ENCODE data around the gene PTPRE. TPM values are rescaled to one million over a fixed set of nuclear protein-coding genes. Genes with fewer than 3 reads are reported as not detected.

Gene PTPRE
- total RNA-seq, 1 experiment from 2014 or later = 0.70 TPM

DNA sequence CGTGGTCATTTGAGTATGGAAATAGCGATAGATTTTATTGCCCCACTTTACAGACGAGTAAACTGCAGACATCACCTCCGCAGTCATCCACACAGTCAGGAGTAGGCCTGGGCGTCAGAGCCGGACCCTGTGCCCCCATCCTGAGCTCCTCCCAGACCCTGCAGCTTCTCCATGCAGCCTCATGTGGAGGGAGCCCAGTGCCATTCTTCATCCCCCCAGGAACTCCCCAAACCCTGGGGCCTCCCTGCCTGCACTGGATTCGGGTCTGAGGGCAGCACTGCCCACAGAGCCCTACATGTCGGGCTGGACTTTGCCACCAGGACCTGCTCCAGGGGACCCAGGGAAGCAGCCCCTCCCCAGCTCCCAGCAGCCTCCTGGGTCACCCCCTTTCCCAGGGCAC lies 118.5 kb downstream of the PTPRE start:
- H3K27ac ChIP-seq (ENCODE audit: insufficient read length, low read depth, low read length) = no peak overlapping the region
- no peak overlapping the region for H4K91ac ChIP-seq (ENCODE audit: insufficient read length, low read depth, low read length)
- no peak overlapping the region for H3K4me2 ChIP-seq (ENCODE audit: insufficient read depth, insufficient read length, low read length)
- no peak overlapping the region for H2BK12ac ChIP-seq (ENCODE audit: insufficient read length, low read depth, low read length)
- H3K79me2 ChIP-seq (ENCODE audit: insufficient read depth, low read length) = no peaks in the 10 kb centered on the region
- H3K79me1 ChIP-seq (ENCODE audit: insufficient read depth, low read depth, low read length, poor library complexity, severe bottlenecking) = no peaks in the 10 kb centered on the region
- no peak overlapping the region for H4K8ac ChIP-seq (replicated peaks; ENCODE audit: insufficient read length, low read depth, low read length)
- H3K9ac ChIP-seq (ENCODE audit: extremely low read depth, insufficient read length, low read length) = no peak overlapping the region
- no peak overlapping the region; the same call in 1 of the 2 replicates for H3K14ac ChIP-seq (ENCODE audit: insufficient read depth, low read length)
- H3K4ac ChIP-seq (ENCODE audit: low read depth, low read length) = no peak overlapping the region
- Mint-ChIP-seq H3K27me3 (ENCODE audit: low read depth) (no peaks in the 10 kb centered on the region; the same call in none of the 2 replicates), H3K4me3 (no peak overlapping the region), H3K4me1 (peaks cover 5 to 11% of the 10 kb centered on the region in 2 experiments; a peak in 3 of 4 replicates), H3K36me3 (ENCODE audit: insufficient read depth in 1 of 3, low read depth in 3 of 3) (no peaks in the 10 kb centered on the region), H3K27ac (no peak overlapping the region; a peak in 1 of 7 replicates), H3K9me3 (no peaks in the 10 kb centered on the region)
- no peak overlapping the region for H2BK20ac ChIP-seq (ENCODE audit: low read depth, low read length, poor library complexity, severe bottlenecking)
- H3K27me3 ChIP-seq (ENCODE audit: insufficient read depth, low read length) = no peaks in the 10 kb centered on the region
- no peaks in the 10 kb centered on the region for H3K4me1 ChIP-seq (ENCODE audit: insufficient read depth, low read length)
- H2AFZ ChIP-seq (ENCODE audit: low read length) = no peak overlapping the region
- H3K9me3 ChIP-seq (ENCODE audit: control insufficient read depth, low read depth, low read length) = no peaks in the 10 kb centered on the region
- WGBS (ENCODE audit: extremely low coverage, insufficient read length, low lambda C conversion rate) = no CpG with 5 or more reads among the region's 8 CpGs
- no peak overlapping the region for H3K18ac ChIP-seq (ENCODE audit: insufficient read length, low read depth, low read length)
- H4K5ac ChIP-seq (ENCODE audit: insufficient read length, low read depth, low read length) = no peak overlapping the region
- no peaks in the 10 kb centered on the region for H4K20me1 ChIP-seq (ENCODE audit: control insufficient read depth, insufficient read depth, insufficient read length)
- no peak overlapping the region for H2BK120ac ChIP-seq (ENCODE audit: low read depth, low read length, poor library complexity, severe bottlenecking)
- no peak overlapping the region for H3K23ac ChIP-seq (ENCODE audit: insufficient read length, low read depth, low read length)
- H3K56ac ChIP-seq (ENCODE audit: insufficient read length, low read depth, low read length) = no peak overlapping the region
- no peak for DNase-seq
- H2BK5ac ChIP-seq (ENCODE audit: insufficient read length, low read length) = no peak overlapping the region
- no peak overlapping the region for H3T11ph ChIP-seq (ENCODE audit: low read length)
- TF ChIP-seq, protein P1, sequence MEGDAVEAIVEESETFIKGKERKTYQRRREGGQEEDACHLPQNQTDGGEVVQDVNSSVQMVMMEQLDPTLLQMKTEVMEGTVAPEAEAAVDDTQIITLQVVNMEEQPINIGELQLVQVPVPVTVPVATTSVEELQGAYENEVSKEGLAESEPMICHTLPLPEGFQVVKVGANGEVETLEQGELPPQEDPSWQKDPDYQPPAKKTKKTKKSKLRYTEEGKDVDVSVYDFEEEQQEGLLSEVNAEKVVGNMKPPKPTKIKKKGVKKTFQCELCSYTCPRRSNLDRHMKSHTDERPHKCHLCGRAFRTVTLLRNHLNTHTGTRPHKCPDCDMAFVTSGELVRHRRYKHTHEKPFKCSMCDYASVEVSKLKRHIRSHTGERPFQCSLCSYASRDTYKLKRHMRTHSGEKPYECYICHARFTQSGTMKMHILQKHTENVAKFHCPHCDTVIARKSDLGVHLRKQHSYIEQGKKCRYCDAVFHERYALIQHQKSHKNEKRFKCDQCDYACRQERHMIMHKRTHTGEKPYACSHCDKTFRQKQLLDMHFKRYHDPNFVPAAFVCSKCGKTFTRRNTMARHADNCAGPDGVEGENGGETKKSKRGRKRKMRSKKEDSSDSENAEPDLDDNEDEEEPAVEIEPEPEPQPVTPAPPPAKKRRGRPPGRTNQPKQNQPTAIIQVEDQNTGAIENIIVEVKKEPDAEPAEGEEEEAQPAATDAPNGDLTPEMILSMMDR (conservative IDR thresholded peaks at IDR 0.05) = no peak
- no peak overlapping the region for H2AK5ac ChIP-seq (ENCODE audit: insufficient read length, low read length)
- H3K23me2 ChIP-seq (ENCODE audit: insufficient read length, low read depth, low read length, poor library complexity, severe bottlenecking) = no peaks in the 10 kb centered on the region
- no peak overlapping the region for H2BK15ac ChIP-seq (ENCODE audit: low read depth, low read length)

All from H9 (cell line).